Kidney tubule cell (primary cell): ENCODE results near the gene LITAF.
"Not testable (repeated sequence)": the region's sequence is repeated elsewhere in the genome, so short reads cannot be mapped to it uniquely, and the experiment has no call there.

Experiments
- DNase-seq: peaks from one replicate; pipeline ENCODE4 v3.0.0-alpha.2; 2018; ENCODE audit warnings: low spot score

The LITAF gene

GRCh38 chr16:11620243-11621003 lies 33.7 kb upstream of the LITAF start:
- no peak for DNase-seq

- DNase-seq, result peak; percentile 25
Measured at GRCh38 chr16:11619327-11619851, 32.7 kb upstream of the LITAF start.

- no peak for DNase-seq
Measured at GRCh38 chr16:11618107-11618717, 31.5 kb upstream of the LITAF start.

- DNase-seq, result peak; percentile 40
Measured at GRCh38 chr16:11615748-11616447, 29.2 kb upstream of the LITAF start.

- peak; percentile 57 for DNase-seq
Measured at GRCh38 chr16:11614587-11615175, 28.0 kb upstream of the LITAF start.

- peak; percentile 75 for DNase-seq
Measured at GRCh38 chr16:11613381-11614303, 26.9 kb upstream of the LITAF start.

- DNase-seq, result no peak
Measured at GRCh38 chr16:11612665-11613025, 25.9 kb upstream of the LITAF start.

GRCh38 chr16:11611871-11612664 lies 25.3 kb upstream of the LITAF start:
- DNase-seq, result peak; percentile 97

GRCh38 chr16:11610580-11610979 lies 23.9 kb upstream of the LITAF start:
- no peak for DNase-seq

- no peak for DNase-seq
Measured at GRCh38 chr16:11610121-11610505, 23.4 kb upstream of the LITAF start.

GRCh38 chr16:11609474-11610120 lies 22.9 kb upstream of the LITAF start:
- DNase-seq, result peak; percentile 98

GRCh38 chr16:11605891-11606290 lies 19.2 kb upstream of the LITAF start:
- DNase-seq, result no peak

- DNase-seq, result no peak
Measured at GRCh38 chr16:11605564-11605886, 18.8 kb upstream of the LITAF start.

GRCh38 chr16:11604783-11605563 lies 18.3 kb upstream of the LITAF start:
- no peak for DNase-seq

- not testable (repeated sequence) for DNase-seq
Measured at GRCh38 chr16:11604296-11604695, 17.6 kb upstream of the LITAF start.

- no peak for DNase-seq
Measured at GRCh38 chr16:11603331-11603750, 16.6 kb upstream of the LITAF start.

GRCh38 chr16:11602321-11602720 lies 15.6 kb upstream of the LITAF start:
- DNase-seq, result peak; percentile 51

- no peak for DNase-seq
Measured at GRCh38 chr16:11601911-11602310, 15.2 kb upstream of the LITAF start.

- peak; percentile 62 for DNase-seq
Measured at GRCh38 chr16:11601425-11601824, 14.7 kb upstream of the LITAF start.
